Hematopoietic multipotent progenitor cell treated with erythropoietin and hydrocortisone succinate and interleukin-3 and kit ligand, for 15 days (in vitro differentiated cells): ENCODE data around the gene HIRA.
"Not testable (repeated sequence)": the region's sequence is repeated elsewhere in the genome, so short reads cannot be mapped to it uniquely, and the experiment has no call there.

Source experiments
- DNase-seq: peaks from one replicate; pipeline ENCODE4 v3.0.0-alpha.2; 2015; ENCODE audit warnings: low spot score

The HIRA gene

GRCh38 chr22:19443544-19444211, 12.1 kb upstream of the HIRA start:
- DNase-seq: no peak

DNA sequence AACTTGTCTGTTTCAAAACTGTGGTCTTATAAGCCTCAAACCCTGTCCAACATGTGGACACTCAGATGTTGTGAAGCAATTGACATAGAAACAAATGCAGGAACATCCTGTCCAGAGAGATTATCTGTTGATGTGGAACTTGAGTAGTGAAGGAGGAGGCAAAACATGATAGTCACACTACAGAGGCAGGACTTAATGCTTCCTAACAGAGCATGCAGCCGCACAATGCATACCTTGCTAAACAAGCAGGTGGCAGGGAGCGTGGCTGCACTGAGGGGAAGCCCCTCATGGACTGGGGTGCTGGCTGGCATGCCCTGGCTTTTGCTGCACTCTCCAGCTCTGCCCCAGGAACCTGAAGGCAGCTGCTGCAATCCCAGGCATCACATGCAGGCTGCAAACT, 10.6 kb upstream of the HIRA start:
- no peak for DNase-seq

DNA sequence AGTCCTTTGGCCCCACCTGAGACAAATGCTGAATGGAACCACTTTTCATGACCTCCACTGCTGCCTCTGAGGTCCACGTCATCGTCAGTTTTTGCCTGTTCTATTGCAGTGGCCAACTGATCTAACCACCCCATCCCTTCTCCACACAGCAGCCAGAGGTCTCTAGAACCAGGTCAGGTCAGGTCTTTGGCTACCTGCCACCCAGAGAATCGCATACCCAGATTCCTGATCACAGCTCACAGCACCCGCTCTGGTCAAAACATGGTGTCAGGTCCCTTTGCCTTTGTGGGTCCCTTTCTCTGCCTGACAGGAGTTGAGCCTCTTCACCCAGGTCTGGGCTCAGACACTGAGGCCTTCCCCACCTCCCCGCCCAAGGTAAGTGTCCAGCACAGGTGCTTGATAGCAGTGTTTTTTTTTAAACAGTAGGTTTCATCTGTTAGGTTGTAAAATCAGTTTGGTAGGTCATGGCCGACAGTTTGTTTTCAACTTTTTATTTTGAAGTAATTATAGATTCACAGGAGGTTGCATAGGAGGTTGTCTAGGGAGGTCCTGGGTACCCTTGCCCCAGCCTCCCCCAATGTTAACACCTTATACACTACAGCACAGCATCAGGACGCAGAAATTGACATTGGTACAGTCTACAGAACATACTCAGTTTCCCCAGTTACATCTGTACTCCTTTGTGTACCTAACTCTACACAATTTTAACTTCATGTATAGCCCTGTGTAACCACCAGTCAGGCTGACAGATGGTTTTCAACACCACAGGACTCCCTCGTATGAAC, 9.1 kb upstream of the HIRA start:
- no peak for DNase-seq

DNA sequence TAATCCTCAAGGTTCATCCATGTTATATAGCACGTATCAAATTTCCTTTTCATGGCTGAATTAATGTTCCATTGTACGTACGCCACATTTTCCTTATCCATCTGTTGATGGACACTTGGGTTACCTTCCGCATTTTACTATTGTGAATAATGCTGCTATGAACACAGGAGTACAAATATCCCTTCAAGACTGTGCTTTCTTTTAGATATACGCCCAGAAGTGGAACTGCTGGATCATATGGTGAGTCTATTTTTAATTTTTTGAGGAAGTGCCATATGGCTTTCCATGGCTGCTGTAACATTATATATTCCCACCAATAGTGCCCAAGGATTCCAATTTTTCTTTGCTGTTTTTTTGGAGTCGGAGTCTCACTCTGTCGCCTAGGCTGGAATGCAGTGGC, 6.8 kb upstream of the HIRA start:
- no peak for DNase-seq

DNA sequence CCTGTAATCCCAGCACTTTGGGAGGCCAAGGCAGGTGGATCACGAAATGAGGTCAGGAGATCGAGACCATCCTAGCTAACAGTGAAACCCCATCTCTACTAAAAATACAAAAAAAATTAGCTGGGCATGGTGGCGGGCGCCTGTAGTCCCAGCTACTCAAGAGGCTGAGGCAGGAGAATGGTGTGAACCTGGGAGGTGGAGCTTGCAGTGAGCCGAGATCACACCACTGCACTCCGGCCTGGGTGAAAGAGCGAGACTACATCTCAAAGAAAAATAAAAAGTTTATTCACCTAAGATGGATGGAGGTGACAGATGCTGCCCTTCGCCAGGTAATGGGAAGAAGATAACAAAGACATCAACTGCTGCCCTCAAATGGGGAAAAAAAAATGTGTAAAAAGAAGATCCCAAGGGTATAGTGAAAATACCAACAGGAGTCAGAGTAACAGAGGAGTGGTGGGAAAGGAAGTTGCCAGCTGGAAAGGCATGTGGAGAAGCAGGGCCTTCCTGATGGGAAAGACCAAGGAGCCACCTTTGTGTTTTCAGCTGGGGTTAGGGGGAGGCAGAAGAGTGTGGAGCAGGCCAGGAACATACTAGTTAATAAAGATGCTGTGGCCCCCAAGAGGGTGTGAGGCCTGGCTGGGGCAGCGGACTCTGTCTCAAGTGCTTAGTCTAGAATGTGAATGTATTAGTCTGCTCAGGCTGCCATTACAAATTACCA, 5.1 kb upstream of the HIRA start:
- not testable (repeated sequence) for DNase-seq

- no peak for DNase-seq
Measured at GRCh38 chr22:19434829-19435580, 3.5 kb upstream of the HIRA start.

DNA sequence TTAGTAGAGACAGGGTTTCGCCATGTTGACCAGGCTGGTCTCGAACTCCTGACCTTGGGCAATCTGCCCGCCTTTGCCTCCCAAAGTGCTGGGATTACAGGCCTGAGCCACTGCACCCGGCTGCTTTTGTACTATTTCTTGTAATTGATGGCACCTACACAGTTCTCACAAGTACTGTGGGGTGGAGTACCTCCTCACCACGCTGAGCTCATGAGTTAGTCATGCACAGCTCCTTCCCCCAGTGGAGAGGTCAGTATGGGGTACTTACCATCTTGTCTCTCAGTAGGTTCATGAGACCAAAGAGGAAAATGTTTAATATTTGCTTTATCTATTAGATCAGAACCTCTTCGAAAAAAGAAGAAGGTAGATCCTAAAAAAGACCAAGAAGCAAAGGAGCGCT, 2.9 kb upstream of the HIRA start:
- DNase-seq: no peak

DNA sequence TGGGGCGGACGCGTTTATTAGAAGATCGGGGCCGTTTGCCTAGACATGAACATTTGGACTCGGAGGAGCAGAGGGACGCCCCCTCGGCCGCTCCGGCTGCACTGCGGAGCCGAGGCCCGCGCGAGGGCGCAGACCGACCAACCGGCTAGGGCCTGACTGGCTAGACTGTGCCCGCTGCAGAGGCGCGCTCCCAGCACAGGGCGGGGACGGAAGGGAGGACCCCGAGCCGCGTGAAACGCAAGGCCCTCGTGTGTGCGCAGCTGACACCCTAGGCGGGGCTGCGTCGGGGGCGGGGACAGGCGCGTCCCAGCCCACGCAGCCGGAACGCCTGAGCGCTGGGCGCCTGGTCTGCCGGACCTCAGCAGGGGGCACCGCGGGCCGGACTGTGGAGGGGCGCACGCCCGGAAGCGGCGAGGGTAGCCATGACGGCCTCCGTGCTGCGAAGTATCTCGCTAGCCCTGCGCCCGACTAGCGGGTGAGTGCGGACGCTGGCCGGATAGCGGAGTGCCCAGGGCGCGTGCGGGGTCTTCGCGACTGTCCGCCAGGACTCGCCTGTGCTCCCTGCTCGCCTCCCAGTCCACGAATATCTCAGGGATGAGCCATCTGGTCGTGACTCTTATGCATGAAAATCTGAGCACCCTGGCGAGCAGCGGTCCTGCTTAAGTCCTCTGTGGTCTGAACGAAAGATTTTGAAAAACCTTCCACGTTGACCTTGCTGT, 759 bp upstream of the HIRA start, which contains the start of gene MRPL40:
MRPL40 (plus strand) TSS at position 413 of the 719 bp plus-strand sequence; CDS start at position 423, 10 bp downstream.
- peak; percentile 90 for DNase-seq

DNA sequence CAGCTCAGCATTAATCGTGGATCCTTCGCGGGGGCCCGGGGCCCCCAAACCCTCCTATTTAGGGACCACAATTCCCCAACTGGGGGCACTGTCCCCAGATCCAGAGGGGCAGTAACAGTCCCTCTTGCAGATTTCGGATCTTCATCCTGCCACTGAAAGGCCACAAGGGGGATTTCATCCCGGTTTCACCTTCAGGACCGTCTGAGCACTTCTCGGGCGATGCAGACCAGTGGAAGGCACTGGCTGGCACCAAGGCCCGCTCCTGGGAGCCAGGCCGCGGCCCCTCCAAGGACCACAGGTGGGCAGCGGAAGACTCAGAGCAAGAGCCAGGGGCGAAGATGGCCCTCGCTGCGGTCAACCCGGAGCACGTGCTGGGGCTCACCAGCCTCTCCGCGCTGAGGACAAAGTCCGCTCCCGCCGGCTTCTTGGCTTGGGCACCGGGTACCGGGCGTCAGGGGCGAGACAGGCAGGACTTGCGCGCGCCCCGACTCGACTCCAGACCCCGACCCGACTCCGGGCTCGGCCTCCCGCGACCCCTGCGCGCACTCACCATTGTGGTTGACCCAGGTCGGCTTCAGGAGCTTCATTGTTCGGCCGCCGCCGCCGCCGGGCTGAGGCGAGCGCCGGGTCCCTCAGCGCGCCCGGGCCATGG, 517 bp downstream of the HIRA start:
- DNase-seq: peak; percentile 44

DNA sequence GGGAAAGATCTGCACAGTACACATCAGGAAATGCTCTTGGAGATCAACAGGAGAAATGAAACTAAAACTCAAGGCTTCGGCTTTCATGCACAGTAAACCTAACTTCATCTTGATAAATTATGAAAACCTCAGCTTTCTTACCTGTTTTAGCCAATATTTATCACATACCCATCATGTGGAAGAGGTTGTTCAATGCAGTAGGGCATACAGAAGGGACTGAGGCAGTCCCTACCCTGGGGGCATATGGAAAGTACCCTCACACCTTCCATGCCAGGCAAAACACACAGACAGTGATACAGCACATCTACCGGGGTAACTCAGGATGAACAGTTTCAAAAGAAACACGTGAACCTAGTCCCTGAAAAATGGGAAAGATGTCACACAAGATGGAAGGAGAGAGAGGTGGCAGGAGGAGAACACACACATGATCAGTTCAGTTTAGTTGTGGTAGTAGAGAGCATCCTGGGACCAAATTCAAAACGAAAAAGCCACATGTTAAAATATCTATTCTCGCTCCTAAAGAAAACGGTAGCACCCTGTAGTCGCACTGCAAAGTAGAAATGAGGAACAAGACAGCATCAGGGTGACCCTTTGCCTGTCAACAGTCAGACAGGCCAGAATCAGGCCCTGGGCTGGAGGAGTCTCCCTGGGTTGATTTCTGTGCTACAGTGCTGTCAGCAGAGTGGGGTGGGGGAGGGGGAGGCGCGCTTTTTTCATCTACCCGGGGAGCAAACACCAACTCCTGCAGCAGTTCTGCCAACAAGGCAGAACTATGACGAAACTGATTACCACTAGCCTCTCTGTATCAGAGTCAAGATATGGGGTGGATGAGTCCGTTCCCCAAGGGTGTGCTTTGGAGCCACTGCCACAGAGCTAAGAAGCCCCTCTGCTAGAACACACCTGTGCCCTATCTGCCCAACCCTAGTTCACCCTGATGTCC, 1.3 kb downstream of the HIRA start:
- peak; percentile 71 for DNase-seq

- no peak for DNase-seq
Measured at GRCh38 chr22:19424186-19424500, 7.4 kb downstream of the HIRA start.

- DNase-seq: no peak
Measured at GRCh38 chr22:19422440-19423301, 8.9 kb downstream of the HIRA start.

DNA sequence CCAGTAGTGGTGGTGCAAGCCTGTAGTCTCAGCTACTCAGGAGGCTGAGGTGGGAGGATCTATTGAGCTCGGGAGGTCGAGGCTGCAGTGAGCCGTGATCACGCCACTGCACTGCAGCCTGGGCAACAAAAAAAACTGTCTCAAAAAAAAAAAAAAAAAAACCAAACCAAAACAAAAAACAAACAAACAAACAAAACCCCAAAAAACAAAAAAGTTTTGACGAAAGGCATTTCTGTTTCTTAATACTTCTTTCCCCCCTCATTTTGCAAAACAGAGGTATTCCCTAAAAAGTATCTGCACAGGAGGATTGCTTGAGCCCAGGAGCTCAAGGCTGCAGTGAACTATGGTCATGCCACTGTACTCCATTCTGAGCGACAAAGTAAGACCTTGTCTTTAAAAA, 11.2 kb downstream of the HIRA start:
- no peak for DNase-seq

- DNase-seq: peak; percentile 56
Measured at GRCh38 chr22:19419464-19420178, 11.9 kb downstream of the HIRA start.

GRCh38 chr22:19419086-19419463, 12.5 kb downstream of the HIRA start:
- DNase-seq: peak; percentile 55

DNA sequence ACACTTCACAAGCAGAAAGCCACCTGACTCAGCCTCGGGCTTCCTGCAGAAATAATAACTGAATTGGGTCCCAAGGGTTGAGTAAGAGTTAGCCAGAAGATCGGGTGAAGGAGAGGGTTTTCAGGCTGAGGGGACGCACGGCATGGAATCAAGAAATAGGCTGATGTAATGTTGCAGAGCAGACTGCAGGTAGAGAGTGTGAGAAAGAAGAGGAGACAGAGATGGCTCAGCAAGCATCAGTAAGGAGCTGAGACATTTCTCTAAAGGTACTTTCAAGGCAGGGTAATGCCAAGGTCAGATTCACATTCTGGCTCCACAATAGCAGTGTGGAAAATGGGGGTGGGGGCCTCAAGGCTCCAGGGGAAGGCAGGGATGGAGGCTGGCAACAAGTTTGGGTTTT, 18.6 kb downstream of the HIRA start:
- no peak for DNase-seq

DNA sequence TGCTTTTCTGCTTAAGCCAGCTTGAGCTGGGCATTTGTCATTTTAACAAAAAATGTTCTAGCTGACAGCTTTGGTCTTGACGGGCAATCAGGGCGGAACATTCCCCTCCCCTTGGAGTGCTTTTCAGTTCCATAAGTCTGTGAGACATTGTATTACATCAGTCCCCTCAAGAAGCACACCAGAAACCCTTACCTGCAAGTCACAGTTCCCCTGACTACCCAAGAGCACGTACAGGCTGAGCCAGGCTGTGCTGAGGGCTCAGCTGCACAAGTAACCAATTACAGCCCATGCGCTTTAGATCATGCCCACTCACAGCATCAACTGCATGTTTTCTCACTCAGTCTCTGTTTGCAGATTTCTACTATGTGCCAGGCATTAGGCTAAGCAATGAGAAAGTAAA, 19.1 kb downstream of the HIRA start:
- DNase-seq: no peak

GRCh38 chr22:19411690-19412045, 19.9 kb downstream of the HIRA start:
- DNase-seq: no peak
